Measurements from ENCODE around the gene BCAN.

BCAN gene

GRCh38 chr1:156644146-156644545 is 2.2 kb downstream of the BCAN start:
- no peak for DNase-seq

GRCh38 chr1:156644640-156645039 is 2.7 kb downstream of the BCAN start:
- DNase-seq, result no peak

- no peak for DNase-seq
Measured at GRCh38 chr1:156645056-156645455, 3.1 kb downstream of the BCAN start.

GRCh38 chr1:156645666-156646065 is 3.7 kb downstream of the BCAN start:
- no peak for DNase-seq

GRCh38 chr1:156646738-156647211 is 4.9 kb downstream of the BCAN start:
- DNase-seq, result no peak

GRCh38 chr1:156647351-156647750 is 5.4 kb downstream of the BCAN start:
- DNase-seq, result no peak

GRCh38 chr1:156648496-156648895 is 6.6 kb downstream of the BCAN start:
- DNase-seq, result no peak

GRCh38 chr1:156648951-156649350 is 7.0 kb downstream of the BCAN start:
- no peak for DNase-seq

- no peak for DNase-seq
Measured at GRCh38 chr1:156652131-156652991, 10.4 kb downstream of the BCAN start.

GRCh38 chr1:156652992-156653355 is 11.1 kb downstream of the BCAN start:
- DNase-seq, result no peak

GRCh38 chr1:156654700-156655099 is 12.8 kb downstream of the BCAN start:
- DNase-seq, result no peak

GRCh38 chr1:156655151-156655903 is 13.4 kb downstream of the BCAN start:
- no peak for DNase-seq

- DNase-seq, result no peak
Measured at GRCh38 chr1:156655904-156656516, 14.1 kb downstream of the BCAN start.

- peak; percentile 57 for DNase-seq
Measured at GRCh38 chr1:156656806-156657740, 15.2 kb downstream of the BCAN start.

- no peak for DNase-seq
Measured at GRCh38 chr1:156657741-156658319, 15.9 kb downstream of the BCAN start.

GRCh38 chr1:156658496-156658895 is 16.6 kb downstream of the BCAN start:
- no peak for DNase-seq

GRCh38 chr1:156658945-156659574 is 17.1 kb downstream of the BCAN start:
- DNase-seq, result no peak

- no peak for DNase-seq
Measured at GRCh38 chr1:156659661-156659987, 17.7 kb downstream of the BCAN start.

GRCh38 chr1:156659988-156660751 is 18.3 kb downstream of the BCAN start:
- DNase-seq, result peak; percentile 78

GRCh38 chr1:156660752-156661112 is 18.8 kb downstream of the BCAN start:
- DNase-seq, result no peak
